Esophagus muscularis mucosa (tissue), 3 donors: ENCODE measurements around the gene MOSMO.

Experiments used
- CTCF ChIP-seq, 3 experiments: fragments of 200-600 bp in 2 of 3; fragments of 450-650 bp in 1 of 3; sonication (generic) in 2 of 3; IDR thresholded peaks; one replicate each; pipeline ENCODE4 v1.5.1; 2017 to 2019; ENCODE audit warnings: antibody characterized with exemption in 3 of 3, mild to moderate bottlenecking in 2 of 3, moderate library complexity in 1 of 3
- POLR2A ChIP-seq: fragments of 450-650 bp; IDR thresholded peaks from one replicate; pipeline ENCODE4 v1.6.1; 2017; ENCODE audit warnings: antibody characterized with exemption, moderate library complexity, mild to moderate bottlenecking, low read depth
- POLR2AphosphoS5 ChIP-seq, 2 donors: sonication (generic); formaldehyde crosslinking; IDR thresholded peaks; one replicate each; pipeline ENCODE4 v1.6.1; 2017; ENCODE audit warnings: antibody characterized with exemption in 2 of 2

- TF ChIP-seq POLR2AphosphoS5 (IDR thresholded peaks at IDR 0.05) (no peak), CTCF (IDR thresholded peaks at IDR 0.05) (no peak), POLR2A (no peak)
These were observed 43.6 kb upstream of the MOSMO start for GRCh38 chr16:21964353-21964752.
